ENCODE results near the gene DUSP28.

The DUSP28 gene

GRCh38 chr2:240600451-240600961 lies 40.3 kb downstream of the DUSP28 start:
- DNase-seq (ENCODE audit: low spot score) = no peak

- DNase-seq (ENCODE audit: low spot score) = no peak
Observed at GRCh38 chr2:240601061-240601830, 41.1 kb downstream of the DUSP28 start.

DNA sequence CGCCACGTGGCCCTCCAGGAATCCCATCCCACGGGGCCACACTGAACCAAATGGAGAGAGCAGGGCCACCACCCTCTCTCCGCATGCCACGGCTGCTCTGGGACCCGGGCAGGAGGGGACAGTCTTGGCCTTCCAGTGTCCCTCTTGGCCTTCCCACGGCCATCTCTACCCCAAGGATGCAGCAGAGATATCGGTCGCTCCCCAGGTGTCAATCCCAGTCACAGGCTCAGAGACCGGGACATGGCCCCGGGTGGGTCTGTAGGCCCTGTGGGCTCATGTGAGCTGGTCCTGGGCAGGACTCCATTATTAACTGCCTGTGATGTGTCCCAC lies 41.6 kb downstream of the DUSP28 start:
- DNase-seq (ENCODE audit: low spot score) = no peak

GRCh38 chr2:240602266-240603050 lies 42.3 kb downstream of the DUSP28 start:
- DNase-seq (ENCODE audit: low spot score) = no peak

GRCh38 chr2:240603081-240603835 lies 43.1 kb downstream of the DUSP28 start:
- no peak for DNase-seq (ENCODE audit: low spot score)

DNA sequence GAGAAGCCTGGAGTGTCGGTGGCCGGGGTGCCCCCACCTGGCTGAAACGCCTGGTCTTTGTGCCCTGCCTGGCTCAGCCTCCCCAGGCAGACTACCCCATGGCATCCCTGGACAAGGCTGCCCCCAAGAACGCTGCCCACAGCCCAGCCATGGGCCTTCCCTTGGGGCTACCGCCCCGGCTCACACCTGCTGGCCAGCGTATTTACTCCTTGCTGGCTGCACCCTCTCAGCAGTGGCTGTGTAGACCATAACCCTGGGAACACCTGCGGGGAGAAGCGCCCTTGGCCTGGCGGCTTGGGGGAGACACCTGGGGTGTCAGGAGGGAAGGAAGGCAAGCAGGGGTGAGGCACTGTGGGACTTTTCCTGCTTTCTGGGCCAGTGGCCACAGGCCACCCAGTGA lies 43.7 kb downstream of the DUSP28 start:
- DNase-seq (ENCODE audit: low spot score) = no peak

GRCh38 chr2:240604291-240604938 lies 44.3 kb downstream of the DUSP28 start:
- peak; percentile 86 for DNase-seq (ENCODE audit: low spot score)

GRCh38 chr2:240604939-240605716 lies 45.0 kb downstream of the DUSP28 start:
- DNase-seq (ENCODE audit: low spot score) = no peak

DNA sequence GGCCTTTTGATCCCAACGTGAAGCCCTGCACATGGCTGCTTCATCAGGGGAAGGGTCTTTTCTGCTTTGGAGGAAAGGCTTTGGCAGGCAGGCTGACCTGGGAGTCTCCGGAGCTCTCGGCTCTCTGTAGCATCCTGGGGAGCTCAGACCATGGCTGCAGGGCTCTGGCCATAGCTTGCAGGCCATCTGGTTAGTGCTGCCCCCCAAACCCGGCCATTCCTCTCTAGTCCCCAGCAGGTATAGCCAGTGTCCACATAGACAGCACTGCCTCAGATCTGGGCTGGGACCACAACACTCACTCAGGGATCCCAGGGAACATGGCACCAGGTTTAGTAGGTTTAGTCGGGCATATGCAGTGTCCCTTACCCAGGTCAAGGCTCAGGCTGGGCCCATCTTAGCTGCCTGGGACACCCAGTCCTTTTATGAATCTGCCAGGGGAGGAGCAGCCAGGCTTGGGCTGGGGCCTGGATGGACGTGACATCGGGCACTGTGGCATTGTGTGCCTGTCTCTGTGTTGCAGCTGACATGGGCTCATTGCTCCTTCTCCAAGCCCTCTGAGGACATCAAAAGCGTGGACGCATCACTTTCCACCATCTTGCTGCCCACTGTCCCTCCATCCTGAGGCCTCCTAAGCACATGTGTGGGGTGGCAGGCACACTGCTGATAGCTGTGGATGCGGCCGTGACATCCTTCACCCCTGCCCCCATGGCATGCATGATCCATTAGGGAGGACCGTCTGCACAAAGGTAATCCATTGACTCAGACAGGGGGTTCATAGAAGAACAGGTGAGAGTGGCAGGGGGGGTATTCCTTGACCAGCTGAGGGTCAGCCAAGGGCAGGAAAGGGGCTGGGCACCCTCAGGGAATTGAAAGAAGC lies 45.9 kb downstream of the DUSP28 start:
- no peak for DNase-seq (ENCODE audit: low spot score)

- DNase-seq (ENCODE audit: low spot score) = no peak
Observed at GRCh38 chr2:240611601-240612210, 51.5 kb downstream of the DUSP28 start.
